GM13977 (cell line): ENCODE measurements around the gene PAXX.

ENCODE experiments used
- DNase-seq: peaks from one replicate; pipeline ENCODE4 v3.0.0; 2012; ENCODE audit warnings: low spot score
- in situ Hi-C: fragments of 300-500 bp; cut with MboI; formaldehyde crosslinking; loops from one replicate; pipeline ENCODE4 v1.12.0; 2022; ENCODE audit warnings: low sequenced_read_pairs, low pct_unique_long_range_greater_than_20kb, mixed read lengths, inconsistent platforms; ENCODE audit not compliant: unreplicated experiment
- TF ChIP-seq, protein P1 (sequence below): IDR thresholded peaks from 2 replicates; pipeline ENCODE4 v1.5.1; 2012; ENCODE audit warnings: mild to moderate bottlenecking, control low read depth; ENCODE audit not compliant: insufficient read depth; ENCODE audit errors: extremely low read depth, missing control alignments

Gene PAXX

DNA sequence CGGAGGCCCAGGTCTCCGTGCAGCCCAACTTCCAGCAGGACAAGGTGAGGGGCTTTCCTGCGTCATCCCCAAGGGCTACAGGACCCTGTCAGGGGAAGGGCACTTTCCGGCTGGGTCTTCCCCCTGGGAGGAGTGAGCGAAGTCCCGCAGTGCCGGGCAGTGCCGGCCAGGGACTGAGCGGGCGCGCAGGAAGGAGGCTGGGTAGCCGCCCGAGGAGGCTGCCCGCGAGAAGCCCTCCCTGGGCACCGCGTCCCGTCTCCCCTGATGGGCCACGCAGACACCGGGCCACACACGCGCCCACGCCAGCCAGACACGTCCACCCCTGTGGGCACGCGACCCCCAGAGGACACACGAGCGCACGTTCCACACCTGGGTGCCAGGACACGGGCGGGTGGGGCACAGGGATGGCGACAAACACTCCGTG lies 14.6 kb upstream of the PAXX start:
- no peak for DNase-seq
- TF ChIP-seq, protein P1, sequence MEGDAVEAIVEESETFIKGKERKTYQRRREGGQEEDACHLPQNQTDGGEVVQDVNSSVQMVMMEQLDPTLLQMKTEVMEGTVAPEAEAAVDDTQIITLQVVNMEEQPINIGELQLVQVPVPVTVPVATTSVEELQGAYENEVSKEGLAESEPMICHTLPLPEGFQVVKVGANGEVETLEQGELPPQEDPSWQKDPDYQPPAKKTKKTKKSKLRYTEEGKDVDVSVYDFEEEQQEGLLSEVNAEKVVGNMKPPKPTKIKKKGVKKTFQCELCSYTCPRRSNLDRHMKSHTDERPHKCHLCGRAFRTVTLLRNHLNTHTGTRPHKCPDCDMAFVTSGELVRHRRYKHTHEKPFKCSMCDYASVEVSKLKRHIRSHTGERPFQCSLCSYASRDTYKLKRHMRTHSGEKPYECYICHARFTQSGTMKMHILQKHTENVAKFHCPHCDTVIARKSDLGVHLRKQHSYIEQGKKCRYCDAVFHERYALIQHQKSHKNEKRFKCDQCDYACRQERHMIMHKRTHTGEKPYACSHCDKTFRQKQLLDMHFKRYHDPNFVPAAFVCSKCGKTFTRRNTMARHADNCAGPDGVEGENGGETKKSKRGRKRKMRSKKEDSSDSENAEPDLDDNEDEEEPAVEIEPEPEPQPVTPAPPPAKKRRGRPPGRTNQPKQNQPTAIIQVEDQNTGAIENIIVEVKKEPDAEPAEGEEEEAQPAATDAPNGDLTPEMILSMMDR, result no peak
- in situ Hi-C loops, result no loop called here

DNA sequence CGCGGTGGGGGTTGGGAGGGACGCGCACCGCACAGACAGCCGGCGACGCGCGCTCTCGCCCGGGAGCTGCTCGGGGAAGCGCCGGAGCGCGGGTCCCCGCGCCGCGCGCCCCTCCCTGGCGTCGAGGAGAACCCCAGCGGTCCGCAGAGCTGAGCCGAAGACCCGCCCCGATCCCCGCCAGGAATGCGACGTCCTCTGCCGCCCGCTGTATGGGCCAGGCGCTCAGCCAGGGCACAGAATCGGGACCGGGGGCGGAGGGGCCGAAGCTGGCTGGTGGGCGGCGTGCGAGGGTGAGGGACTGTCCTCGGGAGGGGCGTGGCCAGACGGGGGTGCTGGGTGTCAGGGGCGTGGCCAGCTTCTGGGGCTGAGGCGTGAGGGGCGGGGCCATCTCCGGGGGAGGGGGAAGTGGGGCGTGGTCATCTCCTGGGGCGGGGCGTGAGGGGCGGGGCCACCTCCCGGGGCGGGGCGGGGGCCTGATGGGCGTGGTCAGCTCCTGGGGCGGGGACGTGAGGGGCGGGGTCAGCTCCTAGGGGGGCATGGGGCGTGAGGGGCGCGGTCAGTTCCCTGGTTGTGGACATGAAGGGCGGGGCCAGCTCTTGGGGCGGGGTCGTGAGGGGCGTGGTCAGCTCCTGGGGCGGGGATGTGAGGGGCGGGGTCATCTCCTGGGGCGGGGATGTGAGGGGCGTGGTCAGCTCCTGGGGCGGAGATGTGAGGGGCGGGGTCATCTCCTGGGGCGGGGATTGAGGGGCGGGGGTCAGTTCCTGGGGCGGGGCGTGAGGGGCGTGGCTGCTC lies 14.0 kb upstream of the PAXX start:
- TF ChIP-seq, protein P1, result no peak
- DNase-seq, result peak; percentile 93
- in situ Hi-C loops, result no loop called here

DNA sequence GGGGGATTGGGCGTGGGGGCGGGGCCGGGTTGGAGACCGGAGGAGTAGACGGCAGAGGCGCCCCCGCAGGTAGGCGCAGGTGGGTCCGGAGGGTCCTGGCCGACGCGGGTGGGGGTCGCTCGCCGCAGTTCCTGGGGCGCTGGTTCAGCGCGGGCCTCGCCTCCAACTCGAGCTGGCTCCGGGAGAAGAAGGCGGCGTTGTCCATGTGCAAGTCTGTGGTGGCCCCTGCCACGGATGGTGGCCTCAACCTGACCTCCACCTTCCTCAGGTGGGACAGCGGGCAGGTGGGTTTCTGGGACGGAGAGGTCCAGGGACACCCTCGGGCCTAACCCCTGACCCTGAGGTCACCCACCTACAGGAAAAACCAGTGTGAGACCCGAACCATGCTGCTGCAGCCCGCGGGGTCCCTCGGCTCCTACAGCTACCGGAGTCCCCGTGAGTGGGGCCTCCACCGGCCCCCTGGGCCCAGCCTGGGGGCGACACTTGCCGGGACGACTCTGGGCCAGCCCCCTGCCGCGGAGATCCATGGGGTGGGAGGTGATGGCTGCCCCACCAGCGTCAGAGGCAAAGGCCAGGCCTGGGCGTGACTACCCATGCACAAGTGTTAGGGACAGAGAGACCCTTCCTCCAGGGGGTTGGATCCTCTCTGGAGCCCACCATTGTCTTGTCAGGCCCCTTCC lies 13.2 kb upstream of the PAXX start:
- no peak for DNase-seq
- in situ Hi-C loops, result no loop called here
- TF ChIP-seq, protein P1, result no peak

DNA sequence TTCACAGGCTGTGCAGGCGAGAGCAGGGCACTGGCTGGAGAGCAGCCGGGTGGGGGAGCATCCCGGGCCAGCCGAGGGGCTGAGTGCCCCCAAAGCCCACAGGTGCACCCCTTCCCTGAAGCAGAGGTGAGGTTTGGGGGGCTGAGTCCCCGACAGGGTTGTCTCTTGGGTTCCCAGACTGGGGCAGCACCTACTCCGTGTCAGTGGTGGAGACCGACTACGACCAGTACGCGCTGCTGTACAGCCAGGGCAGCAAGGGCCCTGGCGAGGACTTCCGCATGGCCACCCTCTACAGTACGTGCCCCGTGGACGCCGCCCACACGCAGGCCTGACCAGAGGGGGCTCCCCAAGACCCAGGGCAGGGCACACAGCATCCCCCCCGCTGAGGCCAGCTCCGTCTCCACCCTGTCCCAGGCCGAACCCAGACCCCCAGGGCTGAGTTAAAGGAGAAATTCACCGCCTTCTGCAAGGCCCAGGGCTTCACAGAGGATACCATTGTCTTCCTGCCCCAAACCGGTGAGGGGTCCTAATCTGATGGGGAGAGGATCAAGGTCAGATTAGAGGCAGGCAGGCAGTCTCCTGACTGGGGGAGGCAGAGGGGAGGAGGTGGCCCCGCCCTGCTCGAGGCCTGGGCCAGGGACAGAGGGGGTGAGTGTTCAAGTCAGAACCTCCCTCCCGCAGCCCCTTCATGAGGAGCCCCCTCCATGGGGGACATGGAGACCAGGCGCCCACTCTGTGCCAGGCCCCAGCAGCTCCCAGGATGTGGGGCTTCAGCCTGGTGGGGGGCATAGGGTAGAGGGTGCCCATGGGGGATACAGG lies 12.2 kb upstream of the PAXX start:
- no peak for DNase-seq
- TF ChIP-seq, protein P1, result no peak
- in situ Hi-C loops, result no loop called here

DNA sequence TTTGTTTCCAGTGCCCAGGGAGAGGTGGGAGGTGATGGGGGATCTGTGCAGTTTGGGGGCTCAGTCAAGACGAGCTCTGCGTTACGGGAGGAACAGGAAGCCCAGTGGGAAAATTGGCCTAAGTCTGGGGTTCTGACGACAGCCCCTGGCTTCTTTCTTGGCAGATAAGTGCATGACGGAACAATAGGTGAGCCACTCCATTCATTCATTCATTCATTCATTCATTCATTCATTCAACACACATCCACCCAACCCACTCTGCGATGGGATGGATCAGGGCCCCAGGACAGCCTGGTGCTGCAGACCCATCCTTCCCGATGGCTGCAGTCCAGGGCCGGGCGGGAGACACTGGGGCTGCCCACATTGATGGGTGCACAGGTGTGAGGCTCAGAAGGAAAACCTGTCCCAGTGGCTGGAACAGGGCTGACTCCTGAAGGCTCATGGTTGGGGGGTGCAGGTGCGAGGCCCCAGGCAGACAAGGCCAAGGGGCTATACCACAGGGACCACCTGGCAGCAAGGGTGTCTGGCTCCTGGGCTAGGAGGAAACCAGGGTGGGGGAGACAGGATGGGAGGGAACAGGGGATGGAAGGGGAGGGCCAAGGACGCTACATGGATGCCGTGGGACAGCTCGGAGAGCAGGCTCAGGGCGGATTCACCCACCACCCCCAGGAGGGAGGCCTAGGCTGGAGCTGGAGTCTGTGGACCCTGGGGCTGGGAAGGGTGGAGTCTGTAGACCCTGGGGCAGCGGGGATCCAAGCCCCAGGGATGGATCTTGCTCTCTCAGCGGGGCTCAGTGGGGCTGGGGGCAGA lies 11.3 kb upstream of the PAXX start:
- TF ChIP-seq, protein P1, result no peak
- no peak for DNase-seq
- in situ Hi-C loops, result no loop called here

DNA sequence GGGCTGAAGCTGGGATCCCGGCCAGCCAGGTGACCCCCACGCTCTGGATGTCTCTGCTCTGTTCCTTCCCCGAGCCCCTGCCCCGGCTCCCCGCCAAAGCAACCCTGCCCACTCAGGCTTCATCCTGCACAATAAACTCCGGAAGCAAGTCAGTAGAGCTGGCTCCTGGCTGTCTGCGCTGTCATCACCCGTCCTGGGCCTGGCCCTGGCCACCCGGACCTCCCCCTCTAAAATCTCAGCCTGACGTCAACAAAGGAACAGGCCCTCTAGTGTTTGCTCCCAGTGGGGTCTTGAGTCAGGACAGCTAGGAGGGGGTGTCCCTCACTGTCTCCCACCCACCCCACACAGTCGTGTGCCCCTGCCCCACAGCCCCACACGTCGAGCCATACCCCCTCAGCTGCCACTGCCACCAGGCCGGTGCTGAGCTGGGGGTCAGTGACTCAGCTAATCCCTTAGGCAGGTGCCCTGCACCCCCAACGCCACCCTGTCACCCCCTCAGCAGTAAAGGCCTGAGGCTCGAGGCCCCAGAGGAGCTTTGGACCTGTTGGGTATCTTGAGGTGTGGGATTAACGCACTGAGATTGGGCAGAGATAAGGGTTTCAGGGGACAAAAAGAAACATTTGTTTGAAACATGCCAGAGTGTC lies 10.5 kb upstream of the PAXX start:
- DNase-seq, result no peak
- in situ Hi-C loops, result no loop called here
- TF ChIP-seq, protein P1, result no peak
